COLO829 (cell line): Measurements from ENCODE around the gene P2RY4.
"Not testable (repeated sequence)": the region's sequence is repeated elsewhere in the genome, so short reads cannot be mapped to it uniquely, and the experiment has no call there.

ENCODE experiments used
- DNase-seq: peaks from one replicate; pipeline ENCODE4 v3.0.0; 2012; ENCODE audit warnings: low spot score

Gene P2RY4

GRCh38 chrX:70243601-70244000 is 16.4 kb downstream of the P2RY4 start:
- not testable (repeated sequence) for DNase-seq

- DNase-seq = no peak
Observed at GRCh38 chrX:70241501-70241900, 18.5 kb downstream of the P2RY4 start.

GRCh38 chrX:70240751-70241150 is 19.3 kb downstream of the P2RY4 start:
- no peak for DNase-seq

- no peak for DNase-seq
Observed at GRCh38 chrX:70234355-70234754, 25.6 kb downstream of the P2RY4 start, which contains the start of gene AWAT1. AWAT1 (plus strand) TSS chrX:70234655; CDS start chrX:70234696, 41 bp downstream.

GRCh38 chrX:70231666-70232065 is 28.3 kb downstream of the P2RY4 start:
- no peak for DNase-seq

- no peak for DNase-seq
Observed at GRCh38 chrX:70226687-70227086, 33.3 kb downstream of the P2RY4 start.

- no peak for DNase-seq
Observed at GRCh38 chrX:70226048-70226447, 34.0 kb downstream of the P2RY4 start.

GRCh38 chrX:70219938-70220764 is 39.9 kb downstream of the P2RY4 start:
- DNase-seq = no peak

- not testable (repeated sequence) for DNase-seq
Observed at GRCh38 chrX:70209570-70209969, 50.4 kb downstream of the P2RY4 start.

GRCh38 chrX:70208479-70208878 is 51.5 kb downstream of the P2RY4 start:
- no peak for DNase-seq
